Esophagus squamous epithelium (tissue), 4 donors: ENCODE measurements around the gene ADGRB3.

Experiments
- POLR2A ChIP-seq, 4 donors: fragments of 450-650 bp; IDR thresholded peaks; one replicate each; pipeline ENCODE4 v1.6.1; 2017; ENCODE audit warnings: antibody characterized with exemption in 4 of 4, mild to moderate bottlenecking in 4 of 4, moderate library complexity in 3 of 4
- TF ChIP-seq, protein P1 (sequence below), 6 experiments: fragments of 450-650 bp in 4 of 6; fragments of 200-600 bp in 2 of 6; sonication (generic) in 2 of 6; IDR thresholded peaks; one replicate each; pipeline ENCODE4 v1.5.1; 2016 to 2019; ENCODE audit warnings: antibody characterized with exemption in 6 of 6, mild to moderate bottlenecking in 4 of 6, moderate library complexity in 4 of 6

DNA sequence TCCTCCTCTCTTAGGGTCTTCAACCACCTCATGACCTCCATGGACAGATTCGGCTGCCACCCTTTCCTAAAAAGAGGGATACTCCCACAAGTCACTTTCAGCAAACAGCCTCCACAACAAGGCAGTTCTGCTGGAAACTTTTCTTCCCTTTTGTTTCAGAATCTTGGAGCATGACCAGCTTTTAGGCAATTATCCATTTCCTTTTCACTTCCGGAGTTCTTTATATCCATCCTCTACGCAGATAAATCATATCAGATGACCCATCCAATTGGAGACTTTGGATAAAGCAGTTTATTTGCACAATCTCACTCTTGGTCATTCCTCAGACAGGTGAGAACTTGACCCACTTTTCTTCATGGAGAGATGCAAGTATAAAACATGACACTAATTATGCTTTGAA lies 763.2 kb downstream of the ADGRB3 start:
- no peak for TF ChIP-seq POLR2A (IDR thresholded peaks at IDR 0.05)
- TF ChIP-seq, protein P1, sequence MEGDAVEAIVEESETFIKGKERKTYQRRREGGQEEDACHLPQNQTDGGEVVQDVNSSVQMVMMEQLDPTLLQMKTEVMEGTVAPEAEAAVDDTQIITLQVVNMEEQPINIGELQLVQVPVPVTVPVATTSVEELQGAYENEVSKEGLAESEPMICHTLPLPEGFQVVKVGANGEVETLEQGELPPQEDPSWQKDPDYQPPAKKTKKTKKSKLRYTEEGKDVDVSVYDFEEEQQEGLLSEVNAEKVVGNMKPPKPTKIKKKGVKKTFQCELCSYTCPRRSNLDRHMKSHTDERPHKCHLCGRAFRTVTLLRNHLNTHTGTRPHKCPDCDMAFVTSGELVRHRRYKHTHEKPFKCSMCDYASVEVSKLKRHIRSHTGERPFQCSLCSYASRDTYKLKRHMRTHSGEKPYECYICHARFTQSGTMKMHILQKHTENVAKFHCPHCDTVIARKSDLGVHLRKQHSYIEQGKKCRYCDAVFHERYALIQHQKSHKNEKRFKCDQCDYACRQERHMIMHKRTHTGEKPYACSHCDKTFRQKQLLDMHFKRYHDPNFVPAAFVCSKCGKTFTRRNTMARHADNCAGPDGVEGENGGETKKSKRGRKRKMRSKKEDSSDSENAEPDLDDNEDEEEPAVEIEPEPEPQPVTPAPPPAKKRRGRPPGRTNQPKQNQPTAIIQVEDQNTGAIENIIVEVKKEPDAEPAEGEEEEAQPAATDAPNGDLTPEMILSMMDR (IDR thresholded peaks at IDR 0.05), result no peak
